CD14-positive monocyte (primary cell): ENCODE data around the gene TEX51. TPM values are rescaled to one million over a fixed set of nuclear protein-coding genes. Genes with fewer than 3 reads are reported as not detected.

ENCODE experiments used
- DNase-seq, 3 donors: peaks; one replicate each; pipeline ENCODE4 v3.0.0-alpha.2; 2011 to 2022
- H2AFZ ChIP-seq: 2 replicates; pipeline ENCODE4 v1.6.0; 2012; ENCODE audit warnings: mild to moderate bottlenecking, low read depth, low read length, inconsistent platforms; ENCODE audit not compliant: insufficient read depth, poor library complexity, severe bottlenecking
- H3K27ac ChIP-seq, 2 donors: 1 replicate in 1 of 2; 2 replicates in 1 of 2; pipeline ENCODE4 v1.5.1; 2012 to 2013; ENCODE audit warnings: low read length in 2 of 2, control low read depth in 1 of 2, inconsistent platforms in 1 of 2, low read depth in 1 of 2, mild to moderate bottlenecking in 1 of 2
- H3K27me3 ChIP-seq, 2 donors: one replicate each; pipeline versions ENCODE4 v1.6.0 to v1.6.1; 2011 to 2013; ENCODE audit warnings: low read length in 2 of 2; ENCODE audit not compliant: control insufficient read depth in 2 of 2, insufficient read depth in 2 of 2
- H3K36me3 ChIP-seq, 2 donors: replicated peaks in 1 of 2; 1 replicate in 1 of 2; 2 replicates in 1 of 2; pipeline versions ENCODE4 v1.5.1 to v1.6.1; 2012 to 2013; ENCODE audit warnings: low read length in 2 of 2, control low read depth in 1 of 2, inconsistent platforms in 1 of 2, mild to moderate bottlenecking in 1 of 2; ENCODE audit not compliant: insufficient read depth in 2 of 2, control insufficient read depth in 1 of 2
- H3K4me1 ChIP-seq, 2 donors: 1 replicate in 1 of 2; 2 replicates in 1 of 2; pipeline versions ENCODE4 v1.5.1 to v1.6.1; 2012 to 2013; ENCODE audit warnings: low read length in 2 of 2, control low read depth in 1 of 2, inconsistent platforms in 1 of 2, mild to moderate bottlenecking in 1 of 2, moderate library complexity in 1 of 2; ENCODE audit not compliant: insufficient read depth in 2 of 2, control insufficient read depth in 1 of 2
- H3K4me2 ChIP-seq: replicated peaks from 2 replicates; pipeline ENCODE3; 2012; ENCODE audit warnings: low read length, moderate library complexity, mild to moderate bottlenecking; ENCODE audit not compliant: poor library complexity, severe bottlenecking; ENCODE audit errors: extremely low read depth
- H3K4me3 ChIP-seq, 3 experiments: fragments of 200-600 bp in 1 of 3; sonication (generic) in 1 of 3; replicated peaks in 1 of 3; 1 replicate in 2 of 3; 2 replicates in 1 of 3; pipeline ENCODE4 v1.5.1; 2011 to 2013; ENCODE audit warnings: low read length in 3 of 3, mild to moderate bottlenecking in 3 of 3, control low read depth in 2 of 3, low read depth in 2 of 3, inconsistent platforms in 1 of 3, moderate library complexity in 1 of 3
- H3K79me2 ChIP-seq: 2 replicates; pipeline ENCODE4 v1.6.0; 2012; ENCODE audit warnings: mild to moderate bottlenecking, control low read depth, inconsistent platforms, low read length, moderate library complexity; ENCODE audit not compliant: insufficient read depth
- H3K9ac ChIP-seq: 2 replicates; pipeline ENCODE4 v1.6.0; 2017; ENCODE audit warnings: low read length, mild to moderate bottlenecking; ENCODE audit not compliant: insufficient read depth, poor library complexity, severe bottlenecking
- H3K9me3 ChIP-seq, 2 donors: replicated peaks in 1 of 2; 1 replicate in 1 of 2; 2 replicates in 1 of 2; pipeline versions ENCODE4 v1.5.1 to v1.6.1; 2012 to 2013; ENCODE audit warnings: low read length in 2 of 2, control low read depth in 1 of 2; ENCODE audit not compliant: control insufficient read depth in 1 of 2, insufficient read depth in 1 of 2
- H4K20me1 ChIP-seq: 2 replicates; pipeline ENCODE4 v1.6.0; 2012; ENCODE audit warnings: mild to moderate bottlenecking, low read length, control low read depth, moderate library complexity; ENCODE audit not compliant: insufficient read depth
- H3K27ac Mint-ChIP-seq, 7 donors: one replicate each; pipeline ENCODE4 v1.8.0; 2020; ENCODE audit warnings: mild to moderate bottlenecking in 7 of 7, mixed read lengths in 7 of 7, moderate library complexity in 6 of 7, inconsistent platforms in 2 of 7
- H3K27me3 Mint-ChIP-seq, 3 donors: one replicate each; pipeline ENCODE4 v1.8.0; 2021 to 2022; ENCODE audit warnings: low read depth in 3 of 3, mild to moderate bottlenecking in 3 of 3, mixed read lengths in 3 of 3, moderate library complexity in 3 of 3, inconsistent platforms in 1 of 3
- H3K36me3 Mint-ChIP-seq, 2 donors: one replicate each; pipeline ENCODE4 v1.8.0; 2020; ENCODE audit warnings: mixed read lengths in 2 of 2, inconsistent platforms in 1 of 2, mild to moderate bottlenecking in 1 of 2
- H3K4me1 Mint-ChIP-seq: one replicate; pipeline ENCODE4 v1.8.0; 2020; ENCODE audit warnings: mild to moderate bottlenecking, mixed read lengths
- H3K4me3 Mint-ChIP-seq, 2 donors: one replicate each; pipeline ENCODE4 v1.8.0; 2020; ENCODE audit warnings: mild to moderate bottlenecking in 2 of 2, mixed read lengths in 2 of 2, moderate library complexity in 1 of 2
- H3K9me3 Mint-ChIP-seq, 7 donors: one replicate each; pipeline ENCODE4 v1.8.0; 2020 to 2022; ENCODE audit warnings: mixed read lengths in 7 of 7, mild to moderate bottlenecking in 6 of 7, moderate library complexity in 6 of 7, inconsistent platforms in 2 of 7
- WGBS: methylation state at CpG from one replicate; pipeline ENCODE4 v1.1.5; 2013; ENCODE audit warnings: missing lambda C conversion rate; ENCODE audit not compliant: insufficient coverage; 5-methylcytosine and 5-hydroxymethylcytosine counted together
- intact Hi-C, 2 donors: fragments of 100-400 bp; cut with micrococcal nuclease; formaldehyde crosslinking; loops; one replicate each; pipeline versions ENCODE4 v1.15.0 to v1.15.1; 2023
- polyA plus RNA-seq, 3 donors: library from polyadenylated mRNA; depleted of rRNA in 1 of 3; unstranded in 2 of 3; stranded (reverse) in 1 of 3; fragments of 300-500 nt in 2 of 3; fragments of >200 nt in 1 of 3; fragmentation: Illumina TruSeq in 2 of 3; gene quantifications; 1 replicate in 2 of 3; 2 replicates in 1 of 3; pipeline ENCODE4 v1.2.3, GENCODE V29; 2012 to 2021
- TF ChIP-seq, protein P1 (sequence below): fragments of 200-600 bp; IDR thresholded peaks from one replicate; pipeline ENCODE4 v1.8.0; 2022; ENCODE audit warnings: antibody characterized with exemption, mild to moderate bottlenecking

TEX51 gene
- polyA plus RNA-seq, 3 donors = not detected

DNA sequence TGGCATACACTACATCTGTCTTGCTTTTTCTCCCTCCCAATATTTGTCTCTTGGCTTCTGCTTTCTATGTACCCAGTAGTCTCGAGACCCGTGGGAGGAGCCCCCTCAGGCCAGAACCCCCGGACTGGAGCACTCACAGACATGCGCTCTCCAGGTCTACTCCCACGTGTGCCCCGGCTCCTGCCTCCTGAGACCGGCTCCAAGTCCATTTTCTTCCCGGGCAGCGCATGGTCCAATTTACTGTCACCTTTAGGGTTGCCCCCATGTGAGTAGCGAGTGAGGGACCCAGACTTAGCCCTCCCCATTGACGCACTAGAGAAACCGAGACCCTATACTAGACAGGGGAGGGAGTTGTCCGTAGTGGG, 11.8 kb upstream of the TEX51 start:
- Mint-ChIP-seq H3K27me3 (peaks cover 2 to 9% (median 8%) of the 10 kb centered on the region in 3 donors), H3K27ac (no peak overlapping the region), H3K4me3 (peak overlapping the region; percentile 75 to 92), H3K4me1 (peaks cover 12% of the 10 kb centered on the region), H3K36me3 (no peaks in the 10 kb centered on the region), H3K9me3 (peaks cover 0 to 2% (median 0%) of the 10 kb centered on the region in 7 donors)
- no peak for DNase-seq
- Histone ChIP-seq H3K27ac (no peak overlapping the region), H2AFZ (peak overlapping the region; percentile 99), H3K4me3 (peak overlapping the region in 1 of 3 experiments; percentile 78), H3K9ac (peak overlapping the region; percentile 56), H4K20me1 (no peaks in the 10 kb centered on the region), H3K9me3 (no peaks in the 10 kb centered on the region), H3K27me3 (no peaks in the 10 kb centered on the region), H3K4me1 (peaks cover 13 to 17% of the 10 kb centered on the region in 2 donors), H3K4me2 (peak overlapping the region; percentile 97), H3K36me3 (no peaks in the 10 kb centered on the region), H3K79me2 (no peaks in the 10 kb centered on the region)
- intact Hi-C loops = no loop called here
- WGBS = 78% methylated on average over 13 of the region's 13 CpGs
- TF ChIP-seq, protein P1, sequence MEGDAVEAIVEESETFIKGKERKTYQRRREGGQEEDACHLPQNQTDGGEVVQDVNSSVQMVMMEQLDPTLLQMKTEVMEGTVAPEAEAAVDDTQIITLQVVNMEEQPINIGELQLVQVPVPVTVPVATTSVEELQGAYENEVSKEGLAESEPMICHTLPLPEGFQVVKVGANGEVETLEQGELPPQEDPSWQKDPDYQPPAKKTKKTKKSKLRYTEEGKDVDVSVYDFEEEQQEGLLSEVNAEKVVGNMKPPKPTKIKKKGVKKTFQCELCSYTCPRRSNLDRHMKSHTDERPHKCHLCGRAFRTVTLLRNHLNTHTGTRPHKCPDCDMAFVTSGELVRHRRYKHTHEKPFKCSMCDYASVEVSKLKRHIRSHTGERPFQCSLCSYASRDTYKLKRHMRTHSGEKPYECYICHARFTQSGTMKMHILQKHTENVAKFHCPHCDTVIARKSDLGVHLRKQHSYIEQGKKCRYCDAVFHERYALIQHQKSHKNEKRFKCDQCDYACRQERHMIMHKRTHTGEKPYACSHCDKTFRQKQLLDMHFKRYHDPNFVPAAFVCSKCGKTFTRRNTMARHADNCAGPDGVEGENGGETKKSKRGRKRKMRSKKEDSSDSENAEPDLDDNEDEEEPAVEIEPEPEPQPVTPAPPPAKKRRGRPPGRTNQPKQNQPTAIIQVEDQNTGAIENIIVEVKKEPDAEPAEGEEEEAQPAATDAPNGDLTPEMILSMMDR = no peak

DNA sequence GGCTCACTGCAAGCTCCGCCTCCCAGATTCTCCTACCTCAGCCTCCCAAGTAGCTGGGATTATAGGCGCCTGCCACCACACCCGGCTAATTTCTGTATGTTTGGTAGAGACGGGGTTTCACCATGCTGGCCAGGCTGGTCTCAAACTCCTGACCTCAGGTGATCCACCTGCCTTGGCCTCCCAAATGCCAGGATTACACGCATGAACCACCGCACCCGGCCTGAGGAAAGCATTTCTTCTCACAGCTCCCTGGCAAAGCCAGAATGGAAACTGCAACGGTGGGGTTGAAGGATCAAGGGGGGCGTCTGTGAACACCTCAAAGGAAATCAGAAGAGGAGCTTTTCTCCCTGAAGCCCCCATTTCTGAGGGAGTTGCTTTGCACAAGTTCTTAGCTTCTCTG, 11.2 kb upstream of the TEX51 start:
- Mint-ChIP-seq H3K9me3 (peaks cover 0 to 2% (median 0%) of the 10 kb centered on the region in 7 donors), H3K4me1 (peaks cover 12% of the 10 kb centered on the region), H3K27me3 (peaks cover 2 to 9% (median 6%) of the 10 kb centered on the region in 3 donors), H3K27ac (no peak overlapping the region), H3K36me3 (no peaks in the 10 kb centered on the region), H3K4me3 (peak overlapping the region in 1 of 2 donors; percentile 31)
- no peaks in the 10 kb centered on the region for H4K20me1 ChIP-seq
- no peak overlapping the region for H3K4me3 ChIP-seq
- intact Hi-C loops = no loop called here
- no peaks in the 10 kb centered on the region for H3K9me3 ChIP-seq
- no peak overlapping the region for H3K9ac ChIP-seq
- no peak for DNase-seq
- no peak overlapping the region for H2AFZ ChIP-seq
- no peak overlapping the region for H3K27ac ChIP-seq
- peaks cover 12 to 16% of the 10 kb centered on the region in 2 donors for H3K4me1 ChIP-seq
- TF ChIP-seq, protein P1 = no peak
- no peaks in the 10 kb centered on the region for H3K79me2 ChIP-seq
- WGBS = 95% methylated on average over 6 of the region's 9 CpGs
- no peaks in the 10 kb centered on the region for H3K27me3 ChIP-seq
- no peak overlapping the region for H3K4me2 ChIP-seq
- H3K36me3 ChIP-seq = no peaks in the 10 kb centered on the region
